Tibial nerve (tissue), 4 donors: ENCODE data around the gene KRTAP1-1. TPM values are rescaled to one million over a fixed set of nuclear protein-coding genes. Genes with fewer than 3 reads are reported as not detected.
"Not testable (repeated sequence)": the region's sequence is repeated elsewhere in the genome, so short reads cannot be mapped to it uniquely, and the experiment has no call there.

Experiments used
- DNase-seq, 2 donors: peaks; one replicate each; pipeline ENCODE4 v3.0.0-alpha.2; 2019; ENCODE audit warnings: low spot score in 2 of 2
- H3K27ac ChIP-seq, 4 donors: fragments of 200-600 bp; sonication (generic) in 3 of 4; one replicate each; pipeline ENCODE4 v1.5.1; 2017 to 2019; ENCODE audit warnings: mild to moderate bottlenecking in 1 of 4
- H3K27me3 ChIP-seq, 2 donors: fragments of 200-600 bp; sonication (generic) in 1 of 2; one replicate each; pipeline versions ENCODE4 v1.5.1 to v1.6.0; 2017 to 2019
- H3K36me3 ChIP-seq, 3 donors: fragments of 200-600 bp; sonication (generic); one replicate each; pipeline ENCODE4 v1.5.1; 2018 to 2019
- H3K4me1 ChIP-seq, 4 donors: fragments of 200-600 bp; sonication (generic) in 3 of 4; one replicate each; pipeline ENCODE4 v1.5.1; 2017 to 2019
- H3K4me3 ChIP-seq, 4 donors: fragments of 200-600 bp; sonication (generic) in 3 of 4; one replicate each; pipeline ENCODE4 v1.5.1; 2017 to 2019; ENCODE audit warnings: mild to moderate bottlenecking in 1 of 4, moderate library complexity in 1 of 4
- H3K9me3 ChIP-seq, 4 donors: fragments of 200-600 bp; sonication (generic) in 3 of 4; one replicate each; pipeline ENCODE4 v1.5.1; 2017 to 2019
- EP300 ChIP-seq, 2 donors: sonication (generic); formaldehyde crosslinking; IDR thresholded peaks; one replicate each; pipeline ENCODE4 v1.6.1; 2017; ENCODE audit warnings: antibody characterized with exemption in 2 of 2, mild to moderate bottlenecking in 1 of 2
- POLR2A ChIP-seq, 2 donors: fragments of 450-650 bp; IDR thresholded peaks; one replicate each; pipeline ENCODE4 v1.6.1; 2017; ENCODE audit warnings: antibody characterized with exemption in 2 of 2, mild to moderate bottlenecking in 2 of 2, moderate library complexity in 2 of 2
- WGBS, 2 donors: methylation state at CpG; one replicate each; pipeline ENCODE4 v1.1.5; 2018; 5-methylcytosine and 5-hydroxymethylcytosine counted together
- total RNA-seq, 4 donors: library from RNA; depleted of rRNA; stranded (reverse); fragments of >200 nt; gene quantifications; one replicate each; pipeline ENCODE4 v1.1.0, GENCODE V29; 2016
- TF ChIP-seq, protein P1 (sequence below), 5 experiments: fragments of 200-600 bp in 3 of 5; fragments of 450-650 bp in 2 of 5; sonication (generic) in 3 of 5; IDR thresholded peaks; one replicate each; pipeline ENCODE4 v1.5.1; 2016 to 2019; ENCODE audit warnings: antibody characterized with exemption in 5 of 5, mild to moderate bottlenecking in 3 of 5, moderate library complexity in 2 of 5

The KRTAP1-1 gene
- total RNA-seq, 4 donors from 2014 or later: not detected

DNA sequence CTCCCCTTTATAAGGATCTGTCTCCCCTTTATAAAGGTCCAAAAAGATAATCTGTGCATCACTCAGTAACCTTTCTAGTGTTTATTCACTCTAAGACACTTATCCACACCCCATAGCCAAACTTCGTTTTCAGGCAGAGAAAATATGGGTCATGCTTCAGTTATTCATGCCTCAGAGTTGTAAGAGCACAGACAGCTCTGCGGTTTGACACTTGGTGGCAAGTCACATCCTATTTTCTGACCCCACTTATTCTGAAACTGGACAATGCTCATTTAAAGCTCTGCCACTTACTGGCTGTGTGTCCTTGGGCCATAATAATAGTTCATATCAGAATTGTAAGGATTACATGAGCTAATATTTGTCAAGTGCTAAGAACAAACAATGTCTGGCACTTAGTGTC lies 7.9 kb upstream of the KRTAP1-1 start:
- no peak for TF ChIP-seq EP300 (IDR thresholded peaks at IDR 0.05)
- TF ChIP-seq, protein P1, sequence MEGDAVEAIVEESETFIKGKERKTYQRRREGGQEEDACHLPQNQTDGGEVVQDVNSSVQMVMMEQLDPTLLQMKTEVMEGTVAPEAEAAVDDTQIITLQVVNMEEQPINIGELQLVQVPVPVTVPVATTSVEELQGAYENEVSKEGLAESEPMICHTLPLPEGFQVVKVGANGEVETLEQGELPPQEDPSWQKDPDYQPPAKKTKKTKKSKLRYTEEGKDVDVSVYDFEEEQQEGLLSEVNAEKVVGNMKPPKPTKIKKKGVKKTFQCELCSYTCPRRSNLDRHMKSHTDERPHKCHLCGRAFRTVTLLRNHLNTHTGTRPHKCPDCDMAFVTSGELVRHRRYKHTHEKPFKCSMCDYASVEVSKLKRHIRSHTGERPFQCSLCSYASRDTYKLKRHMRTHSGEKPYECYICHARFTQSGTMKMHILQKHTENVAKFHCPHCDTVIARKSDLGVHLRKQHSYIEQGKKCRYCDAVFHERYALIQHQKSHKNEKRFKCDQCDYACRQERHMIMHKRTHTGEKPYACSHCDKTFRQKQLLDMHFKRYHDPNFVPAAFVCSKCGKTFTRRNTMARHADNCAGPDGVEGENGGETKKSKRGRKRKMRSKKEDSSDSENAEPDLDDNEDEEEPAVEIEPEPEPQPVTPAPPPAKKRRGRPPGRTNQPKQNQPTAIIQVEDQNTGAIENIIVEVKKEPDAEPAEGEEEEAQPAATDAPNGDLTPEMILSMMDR (IDR thresholded peaks at IDR 0.05): no peak
- no peak for TF ChIP-seq POLR2A (IDR thresholded peaks at IDR 0.05)
- H3K4me3 ChIP-seq: no peak overlapping the region
- no peaks in the 10 kb centered on the region for H3K4me1 ChIP-seq
- H3K27me3 ChIP-seq: peaks cover 0 to 11% of the 10 kb centered on the region in 2 donors
- DNase-seq: no peak
- H3K9me3 ChIP-seq: peaks cover 0 to under 1% (median 0%) of the 10 kb centered on the region in 4 donors
- no peaks in the 10 kb centered on the region for H3K36me3 ChIP-seq
- WGBS, 2 donors: 39 to 57% methylated on average over 2 of the region's 2 CpGs
- H3K27ac ChIP-seq: no peak overlapping the region

GRCh38 chr17:41048441-41048840 lies 7.2 kb upstream of the KRTAP1-1 start:
- H3K27me3 ChIP-seq: peaks cover 0 to 11% of the 10 kb centered on the region in 2 donors
- 56% methylated on average over 7 of the region's 7 CpGs for WGBS, 2 donors
- no peaks in the 10 kb centered on the region for H3K4me1 ChIP-seq
- no peaks in the 10 kb centered on the region for H3K36me3 ChIP-seq
- no peak overlapping the region for H3K27ac ChIP-seq
- no peak for DNase-seq
- TF ChIP-seq POLR2A (IDR thresholded peaks at IDR 0.05) (no peak), EP300 (IDR thresholded peaks at IDR 0.05) (no peak)
- TF ChIP-seq, protein P1 (IDR thresholded peaks at IDR 0.05): no peak
- H3K9me3 ChIP-seq: peaks cover 0 to 3% (median 0%) of the 10 kb centered on the region in 4 donors
- H3K4me3 ChIP-seq: no peak overlapping the region

GRCh38 chr17:41046735-41047465 lies 5.7 kb upstream of the KRTAP1-1 start, which contains the start of gene KRTAP2-1:
Gene KRTAP2-1, minus strand, starts transcription at chr17:41047316. Its CDS starts 49 bp downstream, at chr17:41047267.
- 68 to 71% methylated on average over 8 to 9 of the region's 33 CpGs for WGBS, 2 donors

DNA sequence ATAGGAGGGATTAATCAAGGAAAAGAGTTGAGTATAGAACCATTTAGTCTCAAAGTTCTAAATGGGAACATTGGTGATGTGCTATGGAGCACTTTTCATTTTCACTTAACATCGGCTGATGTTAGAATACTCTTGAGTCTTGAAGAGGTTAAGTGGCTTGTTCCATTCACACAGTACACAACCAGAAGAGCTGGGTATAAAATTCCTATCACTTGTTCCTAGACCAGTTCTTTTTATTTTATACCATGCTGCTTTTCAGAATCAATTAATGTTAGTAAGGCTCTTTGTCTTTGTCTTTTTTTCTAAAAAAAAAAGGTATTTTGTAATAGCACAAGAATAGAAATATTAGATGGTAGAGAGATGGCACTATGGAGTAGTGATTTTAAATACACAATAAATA lies 1.7 kb upstream of the KRTAP1-1 start:
- no peaks in the 10 kb centered on the region for H3K36me3 ChIP-seq
- no peaks in the 10 kb centered on the region for H3K4me1 ChIP-seq
- 92 to 100% methylated on average over 1 of the region's 1 CpG for whole genome bisulfite sequencing, 2 donors
- DNase-seq: no peak
- peaks cover 0 to 1% of the 10 kb centered on the region in 2 donors for H3K27me3 ChIP-seq
- no peak overlapping the region for H3K27ac ChIP-seq
- TF ChIP-seq, protein P1 (IDR thresholded peaks at IDR 0.05): no peak
- no peak for TF ChIP-seq POLR2A (IDR thresholded peaks at IDR 0.05)
- no peak for TF ChIP-seq EP300 (IDR thresholded peaks at IDR 0.05)
- H3K4me3 ChIP-seq: no peak overlapping the region
- H3K9me3 ChIP-seq: peaks cover 0 to 3% (median 0%) of the 10 kb centered on the region in 4 donors

More at GRCh38 chr17:41046735-41047465, 5.7 kb upstream of the KRTAP1-1 start, which contains the start of gene KRTAP2-1:
- not testable (repeated sequence) for DNase-seq, H3K4me1 ChIP-seq, H3K27ac ChIP-seq, H3K36me3 ChIP-seq, H3K9me3 ChIP-seq, H3K4me3 ChIP-seq
- H3K27me3 ChIP-seq: peaks cover 0 to 11% of the 10 kb centered on the region in 2 donors

DNA sequence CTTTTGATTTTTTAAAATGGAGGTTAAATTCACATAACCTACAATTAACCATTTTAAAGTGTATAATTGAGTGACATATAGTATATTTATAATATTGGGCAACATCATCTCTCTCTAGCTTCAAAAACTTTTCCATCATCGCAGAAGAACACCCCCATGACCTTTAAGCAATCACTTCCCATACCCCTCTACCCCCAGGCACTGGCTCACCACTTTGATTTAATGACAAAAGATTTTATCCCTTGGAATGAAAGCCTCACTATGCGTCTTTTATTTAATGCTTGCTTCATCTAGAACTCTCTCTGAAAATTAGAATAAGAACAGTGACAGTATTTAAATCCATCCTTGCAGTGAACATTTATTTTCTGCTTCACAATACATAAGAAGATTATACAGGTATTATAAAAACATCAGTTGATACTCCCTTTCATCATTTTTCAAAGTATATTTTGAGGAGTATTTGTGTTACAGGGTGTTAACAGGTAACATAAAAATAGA lies 3.3 kb downstream of the KRTAP1-1 start:
- 68 to 72% methylated on average over 2 of the region's 2 CpGs for WGBS, 2 donors
- Histone ChIP-seq H3K4me1 (no peaks in the 10 kb centered on the region), H3K27me3 (no peaks in the 10 kb centered on the region), H3K36me3 (no peaks in the 10 kb centered on the region), H3K27ac (no peak overlapping the region), H3K9me3 (no peaks in the 10 kb centered on the region), H3K4me3 (no peak overlapping the region)
- no peak for DNase-seq
- TF ChIP-seq, protein P1 (IDR thresholded peaks at IDR 0.05): no peak
- TF ChIP-seq EP300 (IDR thresholded peaks at IDR 0.05) (no peak), POLR2A (IDR thresholded peaks at IDR 0.05) (no peak)

DNA sequence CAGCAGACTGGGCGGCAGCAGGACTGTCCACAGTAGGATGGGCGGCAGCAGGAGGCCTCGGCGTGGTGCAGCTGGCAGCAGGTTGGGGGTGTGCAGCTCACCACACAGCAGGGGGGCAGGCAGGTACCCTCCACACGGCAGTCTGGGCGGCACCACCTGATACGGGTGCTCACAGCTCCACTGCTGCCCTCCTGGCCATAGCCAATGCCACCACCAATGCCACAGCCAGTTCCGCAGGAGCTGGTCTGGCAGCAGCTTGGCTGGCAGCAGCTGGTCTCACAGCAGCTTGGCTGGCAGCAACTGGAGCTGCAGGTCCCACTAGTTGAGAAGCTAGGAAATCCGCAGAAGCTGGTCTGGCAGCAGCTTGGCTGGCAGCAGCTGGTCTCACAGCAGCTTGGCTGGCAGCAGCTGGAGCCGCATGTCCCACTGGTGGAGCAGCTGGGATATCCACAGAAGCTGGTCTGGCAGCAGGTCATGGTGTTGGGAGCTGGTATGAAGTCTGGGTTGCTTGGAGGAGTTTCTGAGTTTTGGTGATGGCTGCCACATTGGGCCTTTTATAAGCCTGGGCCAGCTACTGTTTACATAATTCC lies 6.8 kb downstream of the KRTAP1-1 start, which contains the start of gene KRTAP1-3:
KRTAP1-3 (minus strand) TSS at position 529 of the 590 bp plus-strand sequence; CDS start at position 476, 53 bp downstream.
- not testable (repeated sequence) for H3K4me3 ChIP-seq, H3K27ac ChIP-seq, H3K27me3 ChIP-seq, H3K9me3 ChIP-seq, DNase-seq, H3K36me3 ChIP-seq, H3K4me1 ChIP-seq
- WGBS, 2 donors: 91 to 93% methylated on average over 6 to 9 of the region's 10 CpGs
